Endothelial cell of umbilical vein (primary cell): ENCODE measurements around the gene MT1G. TPM values are rescaled to one million over a fixed set of nuclear protein-coding genes. Genes with fewer than 3 reads are reported as not detected.

ENCODE experiments used
- BruUV-seq: library from RNA; stranded (reverse); fragments of 400-500 nt; replicated peaks from 2 replicates; lab custom pipeline; 2021; lab: Mats Ljungman, UMichigan
- CTCF ChIA-PET: fragments of 300-600, 350-600 bp; sonication (Branson Sonifier 250); formaldehyde crosslinking; loops from one replicate; lab custom pipeline; 2021; ENCODE audit warnings: antibody characterized with exemption, inconsistent platforms; lab: Charles Lee
- POLR2A ChIA-PET: fragments of 300-600, 350-600 bp; sonication (Branson Sonifier 250); formaldehyde crosslinking; loops from one replicate; lab custom pipeline; 2021; ENCODE audit warnings: antibody characterized with exemption, inconsistent platforms; lab: Charles Lee
- DNase-seq: peaks from one replicate; pipeline ENCODE4 v3.0.0-alpha.2; 2011; ENCODE audit warnings: low read depth, low spot score
- FAIRE-seq: peaks from 2 replicates; lab custom pipeline; 2011; peaks lifted over from hg19 to GRCh38; lab: Jason Lieb, UNC
- H2AFZ ChIP-seq: 2 replicates; pipeline ENCODE4 v1.6.0; 2012; ENCODE audit warnings: low read depth, low read length, control low read depth, inconsistent platforms
- H3K27ac ChIP-seq: 2 replicates; pipeline ENCODE4 v1.5.1; 2011; ENCODE audit warnings: low read depth, mild to moderate bottlenecking, control low read depth, low read length, moderate library complexity; ENCODE audit not compliant: insufficient read depth
- H3K27me3 ChIP-seq, 2 experiments: 2 replicates each; pipeline versions ENCODE4 v1.6.0 to v1.6.1; 2011; ENCODE audit warnings: low read length in 2 of 2, mixed read lengths in 1 of 2; ENCODE audit not compliant: control insufficient read depth in 2 of 2, insufficient read depth in 2 of 2
- H3K36me3 ChIP-seq, 2 experiments: 2 replicates in 1 of 2; 3 replicates in 1 of 2; pipeline ENCODE4 v1.5.1; 2011; ENCODE audit warnings: low read length in 2 of 2, mild to moderate bottlenecking in 1 of 2, moderate library complexity in 1 of 2; ENCODE audit not compliant: control insufficient read depth in 2 of 2, insufficient read depth in 2 of 2; ENCODE audit errors: extremely low read depth in 1 of 2
- H3K4me1 ChIP-seq: 3 replicates; pipeline ENCODE4 v1.5.1; 2011; ENCODE audit warnings: mild to moderate bottlenecking, low read length; ENCODE audit not compliant: control insufficient read depth, insufficient read depth; ENCODE audit errors: extremely low read depth
- H3K4me2 ChIP-seq: 2 replicates; pipeline ENCODE4 v1.6.1; 2011; ENCODE audit warnings: low read length, control low read depth, mixed read lengths; ENCODE audit not compliant: insufficient read depth
- H3K4me3 ChIP-seq, 3 experiments: fragments of 200-600 bp in 1 of 3; sonication (generic), shearing (Covaris generic) in 1 of 3; replicated peaks in 1 of 3; 2 replicates each; pipeline ENCODE4 v1.5.1; 2011 to 2016; ENCODE audit warnings: control low read depth in 3 of 3, low read length in 3 of 3, mild to moderate bottlenecking in 2 of 3, inconsistent platforms in 1 of 3, low read depth in 1 of 3, moderate library complexity in 1 of 3; ENCODE audit not compliant: insufficient read depth in 1 of 3
- H3K79me2 ChIP-seq: 2 replicates; pipeline ENCODE4 v1.6.0; 2012; ENCODE audit warnings: low read length, inconsistent platforms; ENCODE audit not compliant: control insufficient read depth, insufficient read depth
- H3K9ac ChIP-seq: replicated peaks from 2 replicates; pipeline ENCODE3; 2011; ENCODE audit warnings: low read length, control low read depth; ENCODE audit not compliant: insufficient read depth; ENCODE audit errors: extremely low read depth
- H3K9me1 ChIP-seq: replicated peaks from 3 replicates; pipeline ENCODE4 v1.6.0; 2011; ENCODE audit warnings: mild to moderate bottlenecking, low read length; ENCODE audit not compliant: control insufficient read depth, insufficient read depth; ENCODE audit errors: extremely low read depth
- H3K9me3 ChIP-seq: replicated peaks from 2 replicates; pipeline ENCODE4 v1.5.1; 2012; ENCODE audit warnings: low read length, inconsistent platforms; ENCODE audit not compliant: control insufficient read depth, insufficient read depth
- H4K20me1 ChIP-seq: replicated peaks from 2 replicates; pipeline ENCODE3; 2011; ENCODE audit warnings: mild to moderate bottlenecking, low read length; ENCODE audit not compliant: control insufficient read depth, insufficient read depth; ENCODE audit errors: extremely low read depth
- EZH2 ChIP-seq: IDR thresholded peaks from 2 replicates; pipeline ENCODE4 v1.6.1; 2012; ENCODE audit warnings: borderline replicate concordance, low read depth, mild to moderate bottlenecking, moderate library complexity, low read length, inconsistent platforms; ENCODE audit not compliant: severe bottlenecking
- FOS ChIP-seq: IDR thresholded peaks from 2 replicates; pipeline ENCODE4 v1.6.1; 2011; ENCODE audit warnings: mild to moderate bottlenecking, low read length, moderate library complexity, borderline replicate concordance; ENCODE audit not compliant: insufficient read depth
- GATA2 ChIP-seq: IDR thresholded peaks from 2 replicates; pipeline ENCODE4 v1.7.0; 2011; ENCODE audit warnings: low read depth, mild to moderate bottlenecking, moderate library complexity, mixed read lengths, low read length; ENCODE audit not compliant: insufficient read length, insufficient read depth
- JUN ChIP-seq: IDR thresholded peaks from 2 replicates; pipeline ENCODE4 v1.6.1; 2011; ENCODE audit warnings: borderline replicate concordance, low read depth; ENCODE audit not compliant: insufficient read length, insufficient read depth
- MYC ChIP-seq: IDR thresholded peaks from one replicate; pipeline ENCODE4 v1.6.1; 2011; ENCODE audit warnings: mild to moderate bottlenecking, low read depth, low read length
- POLR2A ChIP-seq: IDR thresholded peaks from 2 replicates; pipeline ENCODE4 v1.6.1; 2012; ENCODE audit warnings: low read depth, mild to moderate bottlenecking, control low read depth, low read length
- POLR2AphosphoS5 ChIP-seq: IDR thresholded peaks from 2 replicates; pipeline ENCODE4 v1.6.1; 2012; ENCODE audit warnings: low read depth, mild to moderate bottlenecking, control low read depth, low read length, moderate library complexity; ENCODE audit not compliant: insufficient read depth
- dilution Hi-C: fragments of 300-500 bp; cut with MboI; formaldehyde crosslinking; loops from one replicate; pipeline ENCODE4 v1.15.0; 2019; ENCODE audit warnings: low sequenced_read_pairs; ENCODE audit not compliant: extremely low pct_ligation_motif_present
- intact Hi-C: fragments of 100-400 bp; cut with micrococcal nuclease; formaldehyde crosslinking; loops from one replicate; pipeline ENCODE4 v1.10.0; 2022
- polyA plus RNA-seq, 4 experiments: library from polyadenylated mRNA; depleted of rRNA in 3 of 4; stranded (reverse) in 3 of 4; unstranded in 1 of 4; fragments of >200 nt; gene quantifications; 2 replicates each; pipeline versions ENCODE4 v1.2.1 to v1.2.3, GENCODE V29; 2011 to 2012; ENCODE audit warnings: missing spikeins in 1 of 4
- total RNA-seq: library from RNA; stranded (reverse); gene quantifications from 2 replicates; pipeline ENCODE4 v1.2.3, GENCODE V29; 2021
- TF ChIP-seq, protein P1 (sequence below): IDR thresholded peaks from 2 replicates; pipeline ENCODE4 v1.6.1; 2011; ENCODE audit not compliant: insufficient read depth, insufficient read length
- TF ChIP-seq, protein P2 (sequence below), 2 donors: IDR thresholded peaks; 1 replicate in 1 of 2; 2 replicates in 1 of 2; pipeline ENCODE4 v1.5.1; 2011; ENCODE audit warnings: low read length in 2 of 2, mild to moderate bottlenecking in 2 of 2, moderate library complexity in 2 of 2, control low read depth in 1 of 2, inconsistent platforms in 1 of 2, low read depth in 1 of 2; ENCODE audit not compliant: insufficient read depth in 1 of 2; ENCODE audit errors: extremely low read depth in 1 of 2

MT1G gene
- total and polyA plus RNA-seq, 2 donors (not counting 3 experiments of a cell fraction or from before 2014, with no cell fraction given) = not detected

DNA sequence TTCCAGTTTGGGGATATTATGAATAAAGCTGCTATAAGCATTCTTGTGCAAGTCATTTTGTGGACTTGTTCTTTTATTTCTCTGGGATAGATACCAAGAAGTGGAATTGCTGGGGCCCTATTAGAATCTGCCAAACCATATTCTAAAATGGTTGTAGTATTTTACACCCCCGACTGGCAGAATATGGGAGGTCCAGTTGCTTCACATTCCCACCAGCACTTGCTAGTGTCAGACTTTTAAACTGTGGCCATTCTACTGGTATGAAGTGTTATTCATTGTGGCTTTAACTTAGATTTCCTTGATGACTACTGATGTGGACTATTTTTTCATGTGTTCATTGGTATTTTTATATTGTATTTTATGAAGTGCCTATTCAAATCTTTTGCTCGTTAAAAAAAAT is 44.0 kb upstream of the MT1G start:
- TF ChIP-seq, protein P1, sequence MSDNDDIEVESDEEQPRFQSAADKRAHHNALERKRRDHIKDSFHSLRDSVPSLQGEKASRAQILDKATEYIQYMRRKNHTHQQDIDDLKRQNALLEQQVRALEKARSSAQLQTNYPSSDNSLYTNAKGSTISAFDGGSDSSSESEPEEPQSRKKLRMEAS = no peak
- no peak for TF ChIP-seq POLR2A
- TF ChIP-seq GATA2 = no peak
- Histone ChIP-seq H3K4me2 (no peak overlapping the region), H3K27me3 (no peaks in the 10 kb centered on the region), H3K79me2 (no peaks in the 10 kb centered on the region), H4K20me1 (no peaks in the 10 kb centered on the region), H3K9me3 (no peaks in the 10 kb centered on the region), H3K36me3 (no peaks in the 10 kb centered on the region), H3K9me1 (no peaks in the 10 kb centered on the region), H3K9ac (no peak overlapping the region), H2AFZ (no peak overlapping the region), H3K4me3 (no peak overlapping the region), H3K4me1 (no peaks in the 10 kb centered on the region), H3K27ac (no peak overlapping the region)
- intact Hi-C loops = no loop called here
- dilution Hi-C loops = no loop called here
- POLR2A ChIA-PET = no interaction called here
- DNase-seq (no peak), FAIRE-seq (no peak)
- no TSS peak for BruUV-seq
- CTCF ChIA-PET = no interaction called here

DNA sequence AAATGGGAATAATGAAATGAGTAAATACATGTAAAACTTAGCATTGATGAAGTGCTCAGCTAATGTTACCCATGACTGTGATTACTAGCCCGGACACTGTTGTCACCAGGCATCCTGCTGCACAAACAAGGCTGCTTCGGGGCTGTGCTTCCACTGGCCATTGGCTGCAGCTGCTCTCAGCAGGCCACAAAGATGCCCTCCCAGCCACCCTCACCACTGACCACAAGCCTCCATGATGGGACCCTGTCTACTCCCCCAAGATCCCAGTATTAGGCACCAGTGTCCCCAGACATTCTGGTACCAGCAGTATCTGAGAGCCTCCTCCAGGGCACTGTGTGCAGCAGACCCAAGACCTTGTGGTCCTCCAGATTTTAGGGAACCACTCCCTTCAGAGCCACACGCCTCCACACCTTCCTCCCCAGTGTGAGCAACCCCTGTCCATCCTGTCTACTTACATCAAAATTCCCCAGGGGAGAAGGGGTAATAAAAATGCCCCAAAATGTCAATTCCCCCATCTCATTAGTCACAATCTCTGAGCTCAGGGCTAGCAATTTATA is 42.4 kb upstream of the MT1G start:
- no peak overlapping the region for H2AFZ ChIP-seq
- H3K9me1 ChIP-seq = no peaks in the 10 kb centered on the region
- POLR2A ChIA-PET = no interaction called here
- H3K79me2 ChIP-seq = no peaks in the 10 kb centered on the region
- H3K4me3 ChIP-seq = no peak overlapping the region
- FAIRE-seq (no peak), DNase-seq (no peak)
- TF ChIP-seq JUN (no peak), MYC (no peak), GATA2 (no peak), FOS (no peak), EZH2 (no peak), POLR2AphosphoS5 (no peak), POLR2A (no peak)
- TF ChIP-seq, protein P2, sequence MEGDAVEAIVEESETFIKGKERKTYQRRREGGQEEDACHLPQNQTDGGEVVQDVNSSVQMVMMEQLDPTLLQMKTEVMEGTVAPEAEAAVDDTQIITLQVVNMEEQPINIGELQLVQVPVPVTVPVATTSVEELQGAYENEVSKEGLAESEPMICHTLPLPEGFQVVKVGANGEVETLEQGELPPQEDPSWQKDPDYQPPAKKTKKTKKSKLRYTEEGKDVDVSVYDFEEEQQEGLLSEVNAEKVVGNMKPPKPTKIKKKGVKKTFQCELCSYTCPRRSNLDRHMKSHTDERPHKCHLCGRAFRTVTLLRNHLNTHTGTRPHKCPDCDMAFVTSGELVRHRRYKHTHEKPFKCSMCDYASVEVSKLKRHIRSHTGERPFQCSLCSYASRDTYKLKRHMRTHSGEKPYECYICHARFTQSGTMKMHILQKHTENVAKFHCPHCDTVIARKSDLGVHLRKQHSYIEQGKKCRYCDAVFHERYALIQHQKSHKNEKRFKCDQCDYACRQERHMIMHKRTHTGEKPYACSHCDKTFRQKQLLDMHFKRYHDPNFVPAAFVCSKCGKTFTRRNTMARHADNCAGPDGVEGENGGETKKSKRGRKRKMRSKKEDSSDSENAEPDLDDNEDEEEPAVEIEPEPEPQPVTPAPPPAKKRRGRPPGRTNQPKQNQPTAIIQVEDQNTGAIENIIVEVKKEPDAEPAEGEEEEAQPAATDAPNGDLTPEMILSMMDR (IDR thresholded peaks at IDR 0.05; ENCODE audit: extremely low read depth in 1 of 2, insufficient read depth in 1 of 2, low read depth in 1 of 2, low read length in 2 of 2) = no peak
- TF ChIP-seq, protein P1 = no peak
- H3K36me3 ChIP-seq = no peaks in the 10 kb centered on the region
- no peaks in the 10 kb centered on the region for H3K9me3 ChIP-seq
- CTCF ChIA-PET = interaction anchor here (0.9 kb wide), 1 partner anchor 8 kb away, joined by 3 read pairs; no protein-coding TSS in a partner anchor
- BruUV-seq = no TSS peak
- no peaks in the 10 kb centered on the region for H3K4me1 ChIP-seq
- dilution Hi-C loops (no loop called here), intact Hi-C loops (no loop called here)
- H4K20me1 ChIP-seq = no peaks in the 10 kb centered on the region
- no peak overlapping the region for H3K27ac ChIP-seq
- no peak overlapping the region for H3K9ac ChIP-seq
- H3K27me3 ChIP-seq = no peaks in the 10 kb centered on the region
- no peak overlapping the region for H3K4me2 ChIP-seq
